Activated CD4-positive, alpha-beta T cell treated with anti-CD3 and anti-CD28 coated beads for 4 hours (primary cell): ENCODE results near the gene PRPF19.

Experiments used
- DNase-seq, 2 donors: peaks; one replicate each; pipeline ENCODE4 v3.0.0-alpha.2; 2020

PRPF19 gene

GRCh38 chr11:60906132-60906972 is at the start of gene PRPF19:
Gene PRPF19, minus strand, starts transcription at chr11:60906585. Its CDS starts 203 bp downstream, at chr11:60906382.
- DNase-seq, result peak; percentile 94 to 99

- no peak for DNase-seq
These were observed 49.2 kb upstream of the PRPF19 start for GRCh38 chr11:60955571-60955970.

GRCh38 chr11:60954421-60954820 is 48.0 kb upstream of the PRPF19 start:
- no peak for DNase-seq

- DNase-seq, result no peak
These were observed 47.4 kb upstream of the PRPF19 start for GRCh38 chr11:60953781-60954180.

GRCh38 chr11:60952742-60953170 is 46.4 kb upstream of the PRPF19 start:
- DNase-seq, result no peak

GRCh38 chr11:60951904-60952741 is 45.7 kb upstream of the PRPF19 start, which contains the start of gene SLC15A3:
Gene SLC15A3, minus strand, starts transcription at chr11:60952176. Its CDS starts 625 bp downstream, at chr11:60951551.
- peak; percentile 16 to 19 for DNase-seq

GRCh38 chr11:60951606-60951903 is 45.2 kb upstream of the PRPF19 start:
- no peak for DNase-seq

GRCh38 chr11:60950933-60951605 is 44.7 kb upstream of the PRPF19 start:
- DNase-seq, result peak; percentile 31 to 36

- DNase-seq, result no peak
These were observed 43.6 kb upstream of the PRPF19 start for GRCh38 chr11:60950024-60950423.

- no peak for DNase-seq
These were observed 41.9 kb upstream of the PRPF19 start for GRCh38 chr11:60948250-60948649.

GRCh38 chr11:60947700-60948099 is 41.3 kb upstream of the PRPF19 start:
- DNase-seq, result no peak

GRCh38 chr11:60946601-60947264 is 40.3 kb upstream of the PRPF19 start:
- no peak for DNase-seq

- DNase-seq, result no peak
These were observed 38.9 kb upstream of the PRPF19 start for GRCh38 chr11:60945295-60945667.

- DNase-seq, result no peak
These were observed 38.3 kb upstream of the PRPF19 start for GRCh38 chr11:60944490-60945294.

GRCh38 chr11:60942970-60943565 is 36.7 kb upstream of the PRPF19 start:
- no peak for DNase-seq

- no peak for DNase-seq
These were observed 35.8 kb upstream of the PRPF19 start for GRCh38 chr11:60942219-60942618.

- no peak for DNase-seq
These were observed 35.2 kb upstream of the PRPF19 start for GRCh38 chr11:60941371-60942119.

GRCh38 chr11:60939855-60940254 is 33.5 kb upstream of the PRPF19 start:
- no peak for DNase-seq

GRCh38 chr11:60939301-60939700 is 32.9 kb upstream of the PRPF19 start:
- no peak for DNase-seq

GRCh38 chr11:60938500-60938899 is 32.1 kb upstream of the PRPF19 start:
- no peak for DNase-seq

GRCh38 chr11:60937811-60938210 is 31.4 kb upstream of the PRPF19 start:
- DNase-seq, result no peak
